GM20000 (cell line): ENCODE data around the gene NEDD9.

Source experiments
- DNase-seq: peaks from one replicate; pipeline ENCODE4 v3.0.0; 2012; ENCODE audit warnings: low spot score
- CTCF ChIP-seq: IDR thresholded peaks from 2 replicates; pipeline ENCODE4 v1.5.1; 2012; ENCODE audit warnings: mild to moderate bottlenecking, control low read depth; ENCODE audit errors: extremely low read depth, missing control alignments

Gene NEDD9

DNA sequence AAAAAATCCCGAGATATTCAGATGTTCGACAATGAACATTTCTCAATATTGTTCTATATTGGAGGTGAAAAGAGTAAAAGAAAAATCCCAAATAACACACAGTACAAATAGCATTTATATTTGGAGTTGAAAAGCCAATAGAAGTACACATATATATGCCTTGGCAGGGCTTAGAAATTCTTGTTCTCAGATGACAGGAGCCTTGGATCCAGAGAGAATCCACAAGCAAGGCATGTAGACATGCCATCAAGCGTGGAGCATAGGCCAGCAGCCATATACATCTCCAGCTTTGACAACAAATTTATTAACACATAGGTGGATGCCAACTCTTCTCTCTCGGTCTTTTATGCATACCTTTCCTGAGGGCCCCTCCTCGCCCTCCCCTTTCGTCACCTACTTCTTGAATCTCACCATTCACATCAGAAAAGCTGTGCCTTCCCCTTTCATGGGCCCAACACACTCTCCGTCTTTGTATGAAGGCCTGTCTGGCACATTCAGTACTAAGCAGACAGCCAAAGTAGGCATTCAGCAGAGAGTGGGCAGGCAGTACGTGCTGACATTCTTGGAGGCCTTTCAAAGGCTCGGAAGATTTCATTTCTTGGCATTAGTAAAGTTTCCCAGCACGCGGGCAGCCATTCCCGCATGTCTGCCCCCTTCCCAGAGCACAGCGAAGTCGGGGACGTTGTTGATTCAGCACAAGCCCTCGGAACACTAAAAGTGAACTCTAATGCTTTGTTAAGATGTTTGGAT is 18.2 kb downstream of the NEDD9 start:
- no peak for DNase-seq
- TF ChIP-seq CTCF, result no peak

- TF ChIP-seq CTCF, result no peak
- no peak for DNase-seq
Observed at GRCh38 chr6:11213422-11214021, 18.9 kb downstream of the NEDD9 start.

- TF ChIP-seq CTCF, result no peak
- DNase-seq, result no peak
Observed at GRCh38 chr6:11212664-11213063, 19.8 kb downstream of the NEDD9 start.

- no peak for TF ChIP-seq CTCF
- DNase-seq, result no peak
Observed at GRCh38 chr6:11211254-11211653, 21.2 kb downstream of the NEDD9 start.

- TF ChIP-seq CTCF, result no peak
- DNase-seq, result no peak
Observed at GRCh38 chr6:11210386-11211138, 21.9 kb downstream of the NEDD9 start.

- TF ChIP-seq CTCF, result no peak
- no peak for DNase-seq
Observed at GRCh38 chr6:11209906-11210305, 22.6 kb downstream of the NEDD9 start.

DNA sequence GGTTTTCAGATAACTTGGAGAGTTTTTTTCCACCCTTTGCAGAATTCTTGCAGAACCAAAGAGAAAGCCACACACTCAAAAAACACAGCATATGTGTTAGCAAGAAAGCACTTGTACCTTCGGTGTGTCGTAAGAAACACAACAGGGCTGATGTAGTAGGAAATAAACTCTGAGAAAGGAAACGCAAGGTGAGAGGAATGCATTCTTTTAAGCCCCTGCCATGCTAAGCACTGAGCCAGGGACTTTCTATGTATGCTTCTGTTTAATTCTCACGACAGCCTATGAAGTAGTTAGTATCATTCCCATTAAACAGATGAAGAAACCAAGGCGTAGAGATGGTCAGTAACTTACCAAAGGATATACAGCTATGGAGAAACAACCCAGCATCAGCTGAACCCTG is 23.1 kb downstream of the NEDD9 start:
- TF ChIP-seq CTCF, result no peak
- no peak for DNase-seq
